K562 (cell line): Measurements from ENCODE around the gene ALDH9A1. TPM values are rescaled to one million over a fixed set of nuclear protein-coding genes. Genes with fewer than 3 reads are reported as not detected.
A peak's percentile ranks its signal among the peaks of the same experiment; 100 is the strongest.

Source experiments
- ARHGAP35 ChIP-seq: fragments of 450-650 bp; IDR thresholded peaks from 2 replicates; pipeline ENCODE4 v1.6.1; 2018; ENCODE audit not compliant: partially characterized antibody
- ARNT ChIP-seq, 2 experiments: fragments of 450-650 bp; IDR thresholded peaks; 2 replicates each; pipeline ENCODE4 v1.6.1; 2016; ENCODE audit warnings: mild to moderate bottlenecking in 1 of 2
- BACH1 ChIP-seq: fragments of 200-800 bp; sonication (Bioruptor generic); IDR thresholded peaks from 2 replicates; pipeline ENCODE4 v1.6.1; 2016; ENCODE audit warnings: missing genetic modification characterization, missing compliant biosample characterization
- KDM5B ChIP-seq: fragments of 200-600 bp; sonication (generic); IDR thresholded peaks from 2 replicates; pipeline ENCODE4 v1.6.1; 2012; ENCODE audit warnings: low read depth, mild to moderate bottlenecking, moderate library complexity, low read length, control low read depth, inconsistent platforms; ENCODE audit not compliant: insufficient replicate concordance
- SRF ChIP-seq, 2 experiments: fragments of 250-450, 450-650 bp in 1 of 2; sonication (Bioruptor Pico) in 1 of 2; sonication (generic) in 1 of 2; formaldehyde crosslinking; IDR thresholded peaks; 2 replicates each; pipeline versions ENCODE4 v1.5.0 to v1.5.1; 2020 to 2022; ENCODE audit warnings: mild to moderate bottlenecking in 1 of 2, missing genetic modification reagents in 1 of 2
- STAT5A ChIP-seq: IDR thresholded peaks from 2 replicates; pipeline ENCODE4 v1.6.1; 2012; ENCODE audit warnings: low read length, inconsistent platforms, borderline replicate concordance
- TBP ChIP-seq: optimal IDR thresholded peaks from 2 replicates; pipeline ENCODE3; 2011; ENCODE audit warnings: low read depth, low read length, improper control_type of control experiment
- ZFX ChIP-seq: sonication (generic); formaldehyde crosslinking; IDR thresholded peaks from 2 replicates; pipeline ENCODE4 v1.8.0; 2022; ENCODE audit warnings: mild to moderate bottlenecking, missing genetic modification reagents, moderate library complexity
- ZNF197 ChIP-seq: fragments of 200-800 bp; sonication (Bioruptor generic); IDR thresholded peaks from 2 replicates; pipeline ENCODE4 v1.6.1; 2016; ENCODE audit warnings: low read depth, missing genetic modification characterization, missing compliant biosample characterization
- polyA plus RNA-seq, 8 experiments: library from polyadenylated mRNA; depleted of rRNA in 4 of 8; stranded (reverse) in 5 of 8; unstranded in 3 of 8; fragments of >200 nt; fragmentation: Nextera tagmentation in 2 of 8; fragmentation: Illumina TruSeq in 1 of 8; extraction: Ambion mirVana in 2 of 8; extraction: Trizol in 1 of 8; gene quantifications; 2 replicates each; pipeline versions ENCODE4 v1.2.1 to v1.2.3, GENCODE V29; 2011 to 2014; ENCODE audit warnings: inconsistent platforms in 1 of 8, missing spikeins in 1 of 8
- total RNA-seq, 7 experiments: library from RNA; depleted of rRNA in 6 of 7; stranded (reverse); fragments of >200 nt in 6 of 7; fragmentation: Illumina TruSeq in 2 of 7; extraction: Trizol in 2 of 7; gene quantifications; 2 replicates each; pipeline versions ENCODE4 v1.2.1 to v1.2.3, GENCODE V29; 2011 to 2021; ENCODE audit warnings: low replicate concordance in 1 of 7
- TF ChIP-seq, protein P1 (sequence below): fragments of 450-650 bp; IDR thresholded peaks from 2 replicates; pipeline ENCODE4 v1.6.1; 2016
- TF ChIP-seq, protein P2 (sequence below), 2 experiments: fragments of 450-650 bp; IDR thresholded peaks; 2 replicates each; pipeline ENCODE4 v1.6.1; 2016
- TF ChIP-seq, protein P3 (sequence below), 3 experiments: fragments of 200-800 bp in 1 of 3; sonication (Bioruptor generic) in 1 of 3; sonication (generic) in 1 of 3; formaldehyde crosslinking in 1 of 3; IDR thresholded peaks; 2 replicates each; pipeline versions ENCODE4 v1.6.1 to v1.8.0; 2016 to 2022; ENCODE audit warnings: mild to moderate bottlenecking in 2 of 3, missing compliant biosample characterization in 2 of 3, missing genetic modification characterization in 2 of 3, missing genetic modification reagents in 1 of 3
- TF ChIP-seq, protein P4 (sequence below), 2 experiments: fragments of 200-800 bp in 1 of 2; sonication (Bioruptor generic) in 1 of 2; sonication (generic) in 1 of 2; formaldehyde crosslinking in 1 of 2; IDR thresholded peaks in 1 of 2; conservative IDR thresholded peaks in 1 of 2; 2 replicates each; pipeline versions ENCODE4 v1.5.0 to v1.6.1; 2016 to 2020; ENCODE audit warnings: missing compliant biosample characterization in 1 of 2, missing genetic modification characterization in 1 of 2, missing genetic modification reagents in 1 of 2
- TF ChIP-seq, protein P5 (sequence below): fragments of 250-450 bp; sonication (Bioruptor Pico); IDR thresholded peaks from 2 replicates; pipeline ENCODE4 v1.5.0; 2020; ENCODE audit warnings: mild to moderate bottlenecking, borderline replicate concordance
- TF ChIP-seq, protein P6 (sequence below): fragments of 200-800 bp; sonication (Bioruptor generic); IDR thresholded peaks from 2 replicates; pipeline ENCODE4 v1.6.1; 2017; ENCODE audit warnings: missing genetic modification characterization, missing compliant biosample characterization

The ALDH9A1 gene
- total and polyA plus RNA-seq, 9 of the 15 experiments (the other 6 are each of a cell fraction or from before 2014, with no cell fraction given) = 26.5 to 54.3 (median 39.2) TPM

DNA sequence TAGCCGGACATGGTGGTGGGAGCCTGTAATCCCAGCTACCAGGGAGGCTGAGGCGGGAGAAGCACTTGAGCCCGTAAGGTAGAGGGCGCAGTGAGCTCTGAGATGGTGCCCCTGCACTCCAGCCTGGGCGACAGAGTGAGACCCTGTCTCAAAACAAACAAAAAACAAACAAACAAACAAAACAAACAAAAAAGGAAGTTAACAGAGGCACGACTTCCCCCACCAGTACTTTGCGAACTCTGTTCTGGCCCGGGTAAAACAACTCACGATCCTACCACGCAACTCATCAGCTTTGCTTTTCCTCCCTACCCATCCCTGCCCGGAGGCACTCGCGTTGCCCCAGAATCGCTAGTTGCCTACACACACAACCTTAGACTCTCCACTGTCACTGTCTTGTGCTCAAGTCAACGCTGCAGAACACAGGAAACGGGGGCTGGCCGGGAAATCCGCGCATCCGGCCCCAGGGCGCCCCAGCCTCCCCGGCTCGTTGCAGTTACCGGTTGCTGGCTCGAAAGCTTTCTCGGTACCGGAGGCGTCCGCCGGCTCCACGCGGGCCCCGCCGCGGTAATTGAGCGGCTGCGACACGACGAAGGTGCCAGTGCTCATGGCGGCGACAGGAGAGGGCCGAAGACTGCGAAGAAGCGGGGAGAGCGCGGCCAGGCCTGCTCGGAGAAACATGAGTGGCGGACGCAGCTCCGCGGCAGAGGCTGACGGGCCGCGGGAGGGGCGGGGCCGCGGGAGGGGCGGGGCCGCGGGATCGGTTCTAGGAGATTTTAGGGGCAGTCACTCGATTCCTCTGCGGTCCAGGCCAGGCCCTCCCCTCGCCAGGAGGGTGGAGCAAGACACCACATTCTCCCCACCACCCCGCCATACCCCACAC lies at the start of gene ALDH9A1 (continued):
- TF ChIP-seq, protein P1, sequence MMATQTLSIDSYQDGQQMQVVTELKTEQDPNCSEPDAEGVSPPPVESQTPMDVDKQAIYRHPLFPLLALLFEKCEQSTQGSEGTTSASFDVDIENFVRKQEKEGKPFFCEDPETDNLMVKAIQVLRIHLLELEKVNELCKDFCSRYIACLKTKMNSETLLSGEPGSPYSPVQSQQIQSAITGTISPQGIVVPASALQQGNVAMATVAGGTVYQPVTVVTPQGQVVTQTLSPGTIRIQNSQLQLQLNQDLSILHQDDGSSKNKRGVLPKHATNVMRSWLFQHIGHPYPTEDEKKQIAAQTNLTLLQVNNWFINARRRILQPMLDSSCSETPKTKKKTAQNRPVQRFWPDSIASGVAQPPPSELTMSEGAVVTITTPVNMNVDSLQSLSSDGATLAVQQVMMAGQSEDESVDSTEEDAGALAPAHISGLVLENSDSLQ = peak; percentile 86
- TF ChIP-seq ZFX (CRISPR knock-in tag) = peak; percentile 96
- TF ChIP-seq ARNT (IDR thresholded peaks at IDR 0.05) = peak; percentile 59 to 80; a peak in 2 of 4 replicates
- TF ChIP-seq BACH1 (tag) = no peak
- TF ChIP-seq, protein P2, sequence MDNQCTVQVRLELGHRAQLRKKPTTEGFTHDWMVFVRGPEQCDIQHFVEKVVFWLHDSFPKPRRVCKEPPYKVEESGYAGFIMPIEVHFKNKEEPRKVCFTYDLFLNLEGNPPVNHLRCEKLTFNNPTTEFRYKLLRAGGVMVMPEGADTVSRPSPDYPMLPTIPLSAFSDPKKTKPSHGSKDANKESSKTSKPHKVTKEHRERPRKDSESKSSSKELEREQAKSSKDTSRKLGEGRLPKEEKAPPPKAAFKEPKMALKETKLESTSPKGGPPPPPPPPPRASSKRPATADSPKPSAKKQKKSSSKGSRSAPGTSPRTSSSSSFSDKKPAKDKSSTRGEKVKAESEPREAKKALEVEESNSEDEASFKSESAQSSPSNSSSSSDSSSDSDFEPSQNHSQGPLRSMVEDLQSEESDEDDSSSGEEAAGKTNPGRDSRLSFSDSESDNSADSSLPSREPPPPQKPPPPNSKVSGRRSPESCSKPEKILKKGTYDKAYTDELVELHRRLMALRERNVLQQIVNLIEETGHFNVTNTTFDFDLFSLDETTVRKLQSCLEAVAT (IDR thresholded peaks at IDR 0.05) = peak; percentile 46 to 73; a peak in 1 of 4 replicates
- peak; percentile 91 for TF ChIP-seq KDM5B
- TF ChIP-seq SRF (CRISPR knock-in tag; IDR thresholded peaks at IDR 0.05) = peak in 1 of 2 experiments; percentile 80; a peak in 1 of 4 replicates
- TF ChIP-seq, protein P3, sequence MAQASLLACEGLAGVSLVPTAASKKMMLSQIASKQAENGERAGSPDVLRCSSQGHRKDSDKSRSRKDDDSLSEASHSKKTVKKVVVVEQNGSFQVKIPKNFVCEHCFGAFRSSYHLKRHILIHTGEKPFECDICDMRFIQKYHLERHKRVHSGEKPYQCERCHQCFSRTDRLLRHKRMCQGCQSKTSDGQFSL (CRISPR knock-in tag; IDR thresholded peaks at IDR 0.05) = 0 out of 2 replicates have a peak, but pooled peaks have one; percentile 22
- TF ChIP-seq, protein P3 (tag; IDR thresholded peaks at IDR 0.05) = no peak
- no peak for TF ChIP-seq ZNF197 (CRISPR knock-in tag)
- TF ChIP-seq, protein P4, sequence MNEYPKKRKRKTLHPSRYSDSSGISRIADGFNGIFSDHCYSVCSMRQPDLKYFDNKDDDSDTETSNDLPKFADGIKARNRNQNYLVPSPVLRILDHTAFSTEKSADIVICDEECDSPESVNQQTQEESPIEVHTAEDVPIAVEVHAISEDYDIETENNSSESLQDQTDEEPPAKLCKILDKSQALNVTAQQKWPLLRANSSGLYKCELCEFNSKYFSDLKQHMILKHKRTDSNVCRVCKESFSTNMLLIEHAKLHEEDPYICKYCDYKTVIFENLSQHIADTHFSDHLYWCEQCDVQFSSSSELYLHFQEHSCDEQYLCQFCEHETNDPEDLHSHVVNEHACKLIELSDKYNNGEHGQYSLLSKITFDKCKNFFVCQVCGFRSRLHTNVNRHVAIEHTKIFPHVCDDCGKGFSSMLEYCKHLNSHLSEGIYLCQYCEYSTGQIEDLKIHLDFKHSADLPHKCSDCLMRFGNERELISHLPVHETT (CRISPR knock-in tag; conservative IDR thresholded peaks at IDR 0.05 in 1 of 2, IDR thresholded peaks at IDR 0.05 in 1 of 2) = peak in 1 of 2 experiments; percentile 82; a peak in 1 of 4 replicates
- peak; percentile 86 for TF ChIP-seq TBP
- TF ChIP-seq, protein P5, sequence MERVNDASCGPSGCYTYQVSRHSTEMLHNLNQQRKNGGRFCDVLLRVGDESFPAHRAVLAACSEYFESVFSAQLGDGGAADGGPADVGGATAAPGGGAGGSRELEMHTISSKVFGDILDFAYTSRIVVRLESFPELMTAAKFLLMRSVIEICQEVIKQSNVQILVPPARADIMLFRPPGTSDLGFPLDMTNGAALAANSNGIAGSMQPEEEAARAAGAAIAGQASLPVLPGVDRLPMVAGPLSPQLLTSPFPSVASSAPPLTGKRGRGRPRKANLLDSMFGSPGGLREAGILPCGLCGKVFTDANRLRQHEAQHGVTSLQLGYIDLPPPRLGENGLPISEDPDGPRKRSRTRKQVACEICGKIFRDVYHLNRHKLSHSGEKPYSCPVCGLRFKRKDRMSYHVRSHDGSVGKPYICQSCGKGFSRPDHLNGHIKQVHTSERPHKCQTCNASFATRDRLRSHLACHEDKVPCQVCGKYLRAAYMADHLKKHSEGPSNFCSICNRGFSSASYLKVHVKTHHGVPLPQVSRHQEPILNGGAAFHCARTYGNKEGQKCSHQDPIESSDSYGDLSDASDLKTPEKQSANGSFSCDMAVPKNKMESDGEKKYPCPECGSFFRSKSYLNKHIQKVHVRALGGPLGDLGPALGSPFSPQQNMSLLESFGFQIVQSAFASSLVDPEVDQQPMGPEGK = no peak
- TF ChIP-seq, protein P6, sequence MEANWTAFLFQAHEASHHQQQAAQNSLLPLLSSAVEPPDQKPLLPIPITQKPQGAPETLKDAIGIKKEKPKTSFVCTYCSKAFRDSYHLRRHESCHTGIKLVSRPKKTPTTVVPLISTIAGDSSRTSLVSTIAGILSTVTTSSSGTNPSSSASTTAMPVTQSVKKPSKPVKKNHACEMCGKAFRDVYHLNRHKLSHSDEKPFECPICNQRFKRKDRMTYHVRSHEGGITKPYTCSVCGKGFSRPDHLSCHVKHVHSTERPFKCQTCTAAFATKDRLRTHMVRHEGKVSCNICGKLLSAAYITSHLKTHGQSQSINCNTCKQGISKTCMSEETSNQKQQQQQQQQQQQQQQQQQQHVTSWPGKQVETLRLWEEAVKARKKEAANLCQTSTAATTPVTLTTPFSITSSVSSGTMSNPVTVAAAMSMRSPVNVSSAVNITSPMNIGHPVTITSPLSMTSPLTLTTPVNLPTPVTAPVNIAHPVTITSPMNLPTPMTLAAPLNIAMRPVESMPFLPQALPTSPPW = peak; percentile 74
- peak; percentile 40 for TF ChIP-seq ARHGAP35
- no peak for TF ChIP-seq STAT5A
